Left lung (tissue), 10 donors: ENCODE results near the gene ZGRF1. TPM values are rescaled to one million over a fixed set of nuclear protein-coding genes. Genes with fewer than 3 reads are reported as not detected.

Experiments
- ATAC-seq: fragments of 200-7000 bp; cut with Tn5 transposase; one replicate; pipeline ENCODE4 v1.9.1; 2020; ENCODE audit warnings: moderate library complexity
- DNase-seq, 4 donors: peaks; one replicate each; pipeline ENCODE4 v3.0.0-alpha.2; 2013 to 2020
- H3K27ac ChIP-seq, 2 donors: fragments of 200-600 bp; sonication (generic) in 1 of 2; one replicate each; pipeline versions ENCODE4 v1.5.0 to v1.8.0; 2020 to 2021
- H3K27me3 ChIP-seq, 2 donors: fragments of 200-600 bp; sonication (generic) in 1 of 2; one replicate each; pipeline versions ENCODE4 v1.5.0 to v1.8.0; 2020 to 2021
- H3K36me3 ChIP-seq, 2 donors: fragments of 200-600 bp; sonication (generic) in 1 of 2; one replicate each; pipeline versions ENCODE4 v1.5.0 to v1.8.0; 2020 to 2021
- H3K4me1 ChIP-seq, 2 donors: fragments of 200-600 bp; one replicate each; pipeline ENCODE4 v1.8.0; 2021
- H3K4me3 ChIP-seq, 2 donors: fragments of 200-600 bp; sonication (generic) in 1 of 2; one replicate each; pipeline versions ENCODE4 v1.5.0 to v1.8.0; 2020 to 2021; ENCODE audit warnings: mild to moderate bottlenecking in 1 of 2
- H3K9me3 ChIP-seq, 2 donors: fragments of 200-600 bp; sonication (generic) in 1 of 2; one replicate each; pipeline versions ENCODE4 v1.5.0 to v1.8.0; 2020 to 2021
- intact Hi-C, 2 donors: fragments of 100-400 bp; cut with DNase I; formaldehyde crosslinking; loops; one replicate each; pipeline versions ENCODE4 v1.11.2 to v1.14.2; 2022
- polyA plus RNA-seq, 6 donors: library from polyadenylated mRNA; unstranded; fragments of 120-200 nt; gene quantifications; one replicate each; pipeline ENCODE4 v1.2.1, GENCODE V29; 2013; ENCODE audit not compliant: insufficient read length in 6 of 6
- total RNA-seq, 2 donors: library from RNA; stranded (reverse); fragmentation: NEBNext Ultra II Directional; extraction: Animal tissue kit (Norgen Biotek cat#: 25700); gene quantifications; one replicate each; pipeline ENCODE4 v1.2.1, GENCODE V29; 2021
- TF ChIP-seq, protein P1 (sequence below), 2 donors: fragments of 200-600 bp; sonication (generic) in 1 of 2; IDR thresholded peaks; one replicate each; pipeline versions ENCODE4 v1.5.0 to v1.8.0; 2021; ENCODE audit warnings: antibody characterized with exemption in 2 of 2
- donor health status: DM: no; HTN: yes; CAD: no.
- donor health status: DM: no; HTN: no; CAD: no.

Gene ZGRF1
- total and polyA plus RNA-seq, 8 donors, result 5.9 to 31.8 (median 18.6) TPM

- no peak overlapping the region for H3K27ac ChIP-seq
- ATAC-seq (no peak), DNase-seq (no peak)
- H3K4me3 ChIP-seq, result no peak overlapping the region
- intact Hi-C loops, result no loop called here
- no peaks in the 10 kb centered on the region for H3K4me1 ChIP-seq
- no peaks in the 10 kb centered on the region for H3K27me3 ChIP-seq
- TF ChIP-seq, protein P1, sequence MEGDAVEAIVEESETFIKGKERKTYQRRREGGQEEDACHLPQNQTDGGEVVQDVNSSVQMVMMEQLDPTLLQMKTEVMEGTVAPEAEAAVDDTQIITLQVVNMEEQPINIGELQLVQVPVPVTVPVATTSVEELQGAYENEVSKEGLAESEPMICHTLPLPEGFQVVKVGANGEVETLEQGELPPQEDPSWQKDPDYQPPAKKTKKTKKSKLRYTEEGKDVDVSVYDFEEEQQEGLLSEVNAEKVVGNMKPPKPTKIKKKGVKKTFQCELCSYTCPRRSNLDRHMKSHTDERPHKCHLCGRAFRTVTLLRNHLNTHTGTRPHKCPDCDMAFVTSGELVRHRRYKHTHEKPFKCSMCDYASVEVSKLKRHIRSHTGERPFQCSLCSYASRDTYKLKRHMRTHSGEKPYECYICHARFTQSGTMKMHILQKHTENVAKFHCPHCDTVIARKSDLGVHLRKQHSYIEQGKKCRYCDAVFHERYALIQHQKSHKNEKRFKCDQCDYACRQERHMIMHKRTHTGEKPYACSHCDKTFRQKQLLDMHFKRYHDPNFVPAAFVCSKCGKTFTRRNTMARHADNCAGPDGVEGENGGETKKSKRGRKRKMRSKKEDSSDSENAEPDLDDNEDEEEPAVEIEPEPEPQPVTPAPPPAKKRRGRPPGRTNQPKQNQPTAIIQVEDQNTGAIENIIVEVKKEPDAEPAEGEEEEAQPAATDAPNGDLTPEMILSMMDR (IDR thresholded peaks at IDR 0.05), result no peak
- H3K9me3 ChIP-seq, result no peaks in the 10 kb centered on the region
- H3K36me3 ChIP-seq, result peaks cover 0 to 91% of the 10 kb centered on the region in 2 donors
These were observed 18.6 kb upstream of the ZGRF1 start for GRCh38 chr4:112655270-112655669.

DNA sequence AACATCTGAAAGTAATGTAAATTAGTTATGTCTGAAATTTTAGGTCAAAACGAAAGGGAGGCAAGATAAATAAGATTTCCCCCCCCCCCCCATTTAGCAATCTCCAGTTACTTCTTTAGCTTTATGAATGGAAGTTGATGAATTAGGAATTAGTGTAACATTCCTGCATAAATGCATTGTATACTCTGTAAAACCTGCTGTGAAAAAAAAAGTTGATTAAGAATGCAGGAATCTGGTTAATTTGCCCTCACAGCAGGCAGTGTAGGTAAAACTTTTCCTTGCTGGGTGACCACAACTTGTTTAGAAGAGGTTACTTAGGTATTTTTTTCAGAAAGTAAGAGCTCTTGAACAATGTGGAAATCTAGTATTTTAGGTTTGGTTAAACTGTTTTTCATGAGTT lies 15.5 kb upstream of the ZGRF1 start:
- no peaks in the 10 kb centered on the region for H3K4me1 ChIP-seq
- H3K36me3 ChIP-seq, result peaks cover 0 to 96% of the 10 kb centered on the region in 2 donors
- H3K4me3 ChIP-seq, result no peak overlapping the region
- TF ChIP-seq, protein P1 (IDR thresholded peaks at IDR 0.05), result no peak
- no peak for ATAC-seq
- no peaks in the 10 kb centered on the region for H3K9me3 ChIP-seq
- no peak for DNase-seq
- no peak overlapping the region for H3K27ac ChIP-seq
- no peaks in the 10 kb centered on the region for H3K27me3 ChIP-seq
- intact Hi-C loops, result no loop called here

DNA sequence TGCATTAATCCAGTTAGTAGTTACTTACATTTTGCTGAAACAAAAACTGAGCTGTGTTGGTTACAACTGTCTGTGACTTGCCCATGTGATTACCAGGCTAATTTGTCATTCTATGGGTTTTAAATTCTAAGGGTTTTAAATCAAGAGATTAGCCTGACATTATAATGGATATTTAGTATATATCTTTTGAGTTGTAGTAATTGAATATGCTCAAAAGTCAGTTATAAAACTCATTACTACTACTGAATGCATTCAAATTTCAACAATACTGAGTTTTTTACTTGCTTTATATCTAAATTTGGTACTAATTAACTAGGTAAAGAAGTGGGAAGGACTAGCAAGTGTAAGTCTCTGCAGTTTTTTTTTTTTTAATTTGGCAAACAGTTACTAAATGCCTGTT lies 14.9 kb upstream of the ZGRF1 start:
- Histone ChIP-seq H3K36me3 (peaks cover 0 to 98% of the 10 kb centered on the region in 2 donors), H3K4me3 (no peak overlapping the region), H3K4me1 (no peaks in the 10 kb centered on the region), H3K27me3 (no peaks in the 10 kb centered on the region), H3K27ac (no peak overlapping the region), H3K9me3 (no peaks in the 10 kb centered on the region)
- DNase-seq (no peak), ATAC-seq (no peak)
- TF ChIP-seq, protein P1 (IDR thresholded peaks at IDR 0.05), result no peak
- intact Hi-C loops, result no loop called here

DNA sequence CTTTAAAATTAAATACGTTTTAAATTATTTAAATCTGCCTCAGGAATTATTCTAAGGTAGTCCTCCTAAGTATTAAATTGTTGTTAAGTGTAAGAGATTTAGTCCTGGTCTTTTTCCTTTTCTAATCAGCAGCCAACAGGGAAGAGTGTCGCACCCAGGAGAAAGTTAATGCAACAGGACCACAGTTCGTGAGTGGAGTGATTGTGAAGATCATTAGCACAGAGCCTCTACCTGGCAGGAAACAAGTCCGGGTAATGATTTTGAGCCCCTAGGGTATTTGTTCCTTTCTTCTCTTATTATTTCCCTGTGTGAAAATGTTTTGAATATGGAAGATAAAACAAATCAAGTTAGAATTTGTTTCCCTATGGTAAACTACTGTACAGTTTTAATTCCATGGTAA lies 13.6 kb upstream of the ZGRF1 start:
- TF ChIP-seq, protein P1 (IDR thresholded peaks at IDR 0.05), result no peak
- Histone ChIP-seq H3K36me3 (peaks cover 0 to 98% of the 10 kb centered on the region in 2 donors), H3K9me3 (no peaks in the 10 kb centered on the region), H3K27me3 (no peaks in the 10 kb centered on the region), H3K4me1 (no peaks in the 10 kb centered on the region), H3K27ac (no peak overlapping the region), H3K4me3 (no peak overlapping the region)
- ATAC-seq (no peak), DNase-seq (no peak)
- intact Hi-C loops, result no loop called here

DNA sequence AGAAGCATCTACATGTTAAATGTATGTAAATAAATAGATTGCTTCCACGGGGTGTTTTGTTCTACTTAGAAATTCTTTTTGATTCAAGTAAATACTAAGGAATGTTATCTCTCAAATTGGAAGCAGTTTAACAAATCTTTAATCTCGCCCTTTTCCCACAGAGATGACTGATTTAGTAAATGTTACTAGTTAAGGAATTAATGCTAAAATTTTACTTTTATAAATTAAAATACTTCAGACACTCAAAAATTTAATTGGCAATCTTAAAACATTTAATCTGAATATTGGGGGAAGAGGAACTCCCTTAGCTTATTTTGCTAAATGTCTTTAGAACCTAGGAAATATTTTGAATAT lies 12.3 kb upstream of the ZGRF1 start:
- TF ChIP-seq, protein P1 (IDR thresholded peaks at IDR 0.05), result no peak
- intact Hi-C loops, result no loop called here
- Histone ChIP-seq H3K36me3 (peaks cover 0 to 93% of the 10 kb centered on the region in 2 donors), H3K4me1 (no peaks in the 10 kb centered on the region), H3K9me3 (no peaks in the 10 kb centered on the region), H3K4me3 (no peak overlapping the region), H3K27me3 (no peaks in the 10 kb centered on the region), H3K27ac (no peak overlapping the region)
- no peak for DNase-seq
- ATAC-seq, result no peak
